ENCODE measurements around the gene NOSIP.

Gene NOSIP

GRCh38 chr19:49601482-49602038 lies 21.2 kb upstream of the NOSIP start:
- TF ChIP-seq CTCF (IDR thresholded peaks at IDR 0.05; ENCODE audit: low read length, missing control alignments) = no peak
- DNase-seq (ENCODE audit: low read depth) = no peak
- no peak overlapping the region for H3K4me3 ChIP-seq (replicated peaks; ENCODE audit: low read depth, low read length)

GRCh38 chr19:49599378-49600295 lies 19.3 kb upstream of the NOSIP start:
- no peak overlapping the region for H3K4me3 ChIP-seq (replicated peaks; ENCODE audit: low read depth, low read length)
- TF ChIP-seq CTCF (IDR thresholded peaks at IDR 0.05; ENCODE audit: low read length, missing control alignments) = no peak
- no peak for DNase-seq (ENCODE audit: low read depth)

- no peak for DNase-seq (ENCODE audit: low read depth)
- no peak overlapping the region for H3K4me3 ChIP-seq (replicated peaks; ENCODE audit: low read depth, low read length)
- TF ChIP-seq CTCF (IDR thresholded peaks at IDR 0.05; ENCODE audit: low read length, missing control alignments) = no peak
Measured at GRCh38 chr19:49597703-49597974, 17.3 kb upstream of the NOSIP start.

- no peak for TF ChIP-seq CTCF (IDR thresholded peaks at IDR 0.05; ENCODE audit: low read length, missing control alignments)
- no peak for DNase-seq (ENCODE audit: low read depth)
- no peak overlapping the region for H3K4me3 ChIP-seq (replicated peaks; ENCODE audit: low read depth, low read length)
Measured at GRCh38 chr19:49596954-49597702, 16.8 kb upstream of the NOSIP start.

GRCh38 chr19:49596407-49596806 lies 16.1 kb upstream of the NOSIP start:
- no peak for DNase-seq (ENCODE audit: low read depth)
- TF ChIP-seq CTCF (IDR thresholded peaks at IDR 0.05; ENCODE audit: low read length, missing control alignments) = no peak
- no peak overlapping the region for H3K4me3 ChIP-seq (replicated peaks; ENCODE audit: low read depth, low read length)

GRCh38 chr19:49595819-49596404 lies 15.6 kb upstream of the NOSIP start:
- no peak for DNase-seq (ENCODE audit: low read depth)
- H3K4me3 ChIP-seq (replicated peaks; ENCODE audit: low read depth, low read length) = no peak overlapping the region
- TF ChIP-seq CTCF (IDR thresholded peaks at IDR 0.05; ENCODE audit: low read length, missing control alignments) = no peak
